Gastrocnemius medialis (tissue), 4 donors: Measurements from ENCODE around the gene AGAP1. TPM values are rescaled to one million over a fixed set of nuclear protein-coding genes. Genes with fewer than 3 reads are reported as not detected.

Experiments
- ATAC-seq, 2 donors: fragments of 150-250 bp; one replicate each; pipeline ENCODE4 v1.9.1; 2016
- DNase-seq, 2 donors: peaks; one replicate each; pipeline ENCODE4 v3.0.0-alpha.2; 2019
- H3K27ac ChIP-seq, 4 donors: fragments of 200-600 bp; sonication (generic); 1 replicate in 1 of 4; 2 replicates in 3 of 4; pipeline ENCODE4 v1.5.1; 2016 to 2018; ENCODE audit warnings: mild to moderate bottlenecking in 2 of 4, moderate library complexity in 1 of 4
- H3K27me3 ChIP-seq, 3 donors: fragments of 200-600 bp; sonication (generic) in 2 of 3; 1 replicate in 1 of 3; 2 replicates in 2 of 3; pipeline versions ENCODE4 v1.5.1 to v1.6.0; 2016 to 2019; ENCODE audit warnings: mild to moderate bottlenecking in 1 of 3, moderate library complexity in 1 of 3
- H3K36me3 ChIP-seq, 2 donors: fragments of 200-600 bp; sonication (generic) in 1 of 2; one replicate each; pipeline ENCODE4 v1.5.1; 2017 to 2018
- H3K4me1 ChIP-seq, 2 donors: fragments of 200-600 bp; sonication (generic) in 1 of 2; one replicate each; pipeline ENCODE4 v1.5.1; 2016 to 2017; ENCODE audit warnings: mild to moderate bottlenecking in 2 of 2
- H3K4me3 ChIP-seq, 4 donors: fragments of 200-600 bp; sonication (generic) in 3 of 4; 1 replicate in 1 of 4; 2 replicates in 3 of 4; pipeline ENCODE4 v1.5.1; 2016 to 2019; ENCODE audit warnings: mild to moderate bottlenecking in 2 of 4
- H3K9me3 ChIP-seq, 3 donors: fragments of 200-600 bp; sonication (generic) in 2 of 3; 1 replicate in 1 of 3; 2 replicates in 2 of 3; pipeline ENCODE4 v1.5.1; 2016 to 2019
- POLR2A ChIP-seq, 2 donors: fragments of 450-650 bp; IDR thresholded peaks; one replicate each; pipeline ENCODE4 v1.6.1; 2017; ENCODE audit warnings: antibody characterized with exemption in 2 of 2, mild to moderate bottlenecking in 2 of 2, moderate library complexity in 2 of 2
- in situ Hi-C, 4 donors: fragments of 200-750 bp; cut with MboI; loops; one replicate each; pipeline versions ENCODE4 v1.15.0 to v1.8.0; 2017; ENCODE audit warnings: low sequenced_read_pairs in 4 of 4
- intact Hi-C: fragments of 100-400 bp; cut with DNase I; formaldehyde crosslinking; loops from one replicate; pipeline ENCODE4 v1.15.1; 2023; ENCODE audit warnings: low total_unique reads
- total RNA-seq, 4 donors: library from RNA; depleted of rRNA; stranded (reverse); fragments of >200 nt; gene quantifications; one replicate each; pipeline versions ENCODE4 v1.1.0 to v1.2.3, GENCODE V29; 2016
- TF ChIP-seq, protein P1 (sequence below), 5 experiments: fragments of 450-650 bp in 3 of 5; fragments of 200-600 bp in 2 of 5; sonication (generic) in 2 of 5; IDR thresholded peaks in 4 of 5; conservative IDR thresholded peaks in 1 of 5; 1 replicate in 4 of 5; 2 replicates in 1 of 5; pipeline ENCODE4 v1.5.1; 2016 to 2019; ENCODE audit warnings: antibody characterized with exemption in 5 of 5, mild to moderate bottlenecking in 3 of 5, moderate library complexity in 3 of 5

Gene AGAP1
- total RNA-seq, 4 donors from 2014 or later, result 8.5 to 26.8 (median 14.4) TPM

- Histone ChIP-seq H3K4me3 (no peak overlapping the region), H3K4me1 (peaks cover 0 to 9% of the 10 kb centered on the region in 2 donors), H3K27me3 (no peaks in the 10 kb centered on the region), H3K27ac (no peak overlapping the region), H3K36me3 (no peaks in the 10 kb centered on the region), H3K9me3 (no peaks in the 10 kb centered on the region)
- TF ChIP-seq, protein P1, sequence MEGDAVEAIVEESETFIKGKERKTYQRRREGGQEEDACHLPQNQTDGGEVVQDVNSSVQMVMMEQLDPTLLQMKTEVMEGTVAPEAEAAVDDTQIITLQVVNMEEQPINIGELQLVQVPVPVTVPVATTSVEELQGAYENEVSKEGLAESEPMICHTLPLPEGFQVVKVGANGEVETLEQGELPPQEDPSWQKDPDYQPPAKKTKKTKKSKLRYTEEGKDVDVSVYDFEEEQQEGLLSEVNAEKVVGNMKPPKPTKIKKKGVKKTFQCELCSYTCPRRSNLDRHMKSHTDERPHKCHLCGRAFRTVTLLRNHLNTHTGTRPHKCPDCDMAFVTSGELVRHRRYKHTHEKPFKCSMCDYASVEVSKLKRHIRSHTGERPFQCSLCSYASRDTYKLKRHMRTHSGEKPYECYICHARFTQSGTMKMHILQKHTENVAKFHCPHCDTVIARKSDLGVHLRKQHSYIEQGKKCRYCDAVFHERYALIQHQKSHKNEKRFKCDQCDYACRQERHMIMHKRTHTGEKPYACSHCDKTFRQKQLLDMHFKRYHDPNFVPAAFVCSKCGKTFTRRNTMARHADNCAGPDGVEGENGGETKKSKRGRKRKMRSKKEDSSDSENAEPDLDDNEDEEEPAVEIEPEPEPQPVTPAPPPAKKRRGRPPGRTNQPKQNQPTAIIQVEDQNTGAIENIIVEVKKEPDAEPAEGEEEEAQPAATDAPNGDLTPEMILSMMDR (IDR thresholded peaks at IDR 0.05 in 4 of 5, conservative IDR thresholded peaks at IDR 0.05 in 1 of 5), result no peak
- TF ChIP-seq POLR2A (IDR thresholded peaks at IDR 0.05), result no peak
- intact Hi-C loops (no loop called here), in situ Hi-C loops (no loop called here)
- no peak for ATAC-seq
- no peak for DNase-seq
These were observed 36.9 kb downstream of the AGAP1 start for GRCh38 chr2:235530735-235531134.

DNA sequence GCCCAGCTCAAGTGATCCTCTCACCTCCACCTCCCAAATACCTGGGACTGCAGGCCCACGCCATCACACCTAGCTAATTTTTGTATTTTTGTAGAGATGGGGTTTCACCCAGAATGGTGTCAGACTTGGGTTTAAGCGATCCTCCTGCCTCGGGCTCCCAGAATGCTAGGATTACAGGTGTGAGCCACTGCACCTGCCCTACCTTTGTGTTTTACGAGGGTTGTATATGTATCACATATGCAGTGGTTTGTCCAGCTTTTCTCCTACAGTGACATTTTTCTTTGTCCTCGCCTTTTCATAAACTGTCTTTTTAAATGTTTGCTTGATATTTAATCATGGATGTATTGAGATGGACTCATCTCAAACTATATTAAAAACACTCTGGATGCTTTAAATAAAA is 38.5 kb downstream of the AGAP1 start:
- no peak overlapping the region for H3K27ac ChIP-seq
- TF ChIP-seq, protein P1 (IDR thresholded peaks at IDR 0.05 in 4 of 5, conservative IDR thresholded peaks at IDR 0.05 in 1 of 5), result no peak
- TF ChIP-seq POLR2A (IDR thresholded peaks at IDR 0.05), result no peak

DNA sequence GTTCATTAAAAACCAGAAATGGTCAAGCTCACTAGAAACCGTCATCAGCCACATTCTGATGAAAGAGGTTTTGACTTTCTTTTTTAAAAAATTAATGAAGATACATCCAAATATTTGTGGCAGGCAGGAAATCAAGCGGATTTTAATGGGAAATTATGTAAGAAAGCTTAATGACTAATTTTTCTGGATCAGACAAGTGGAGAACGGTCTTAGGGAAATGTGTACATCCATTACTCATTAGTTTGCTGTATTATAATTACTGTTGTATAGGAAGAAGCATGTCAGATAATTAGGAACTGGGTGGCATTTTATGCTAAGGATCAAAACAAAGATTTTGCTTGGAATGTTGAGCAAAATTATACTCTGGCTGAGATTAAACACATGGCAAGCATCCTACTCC is 39.4 kb downstream of the AGAP1 start:
- Histone ChIP-seq H3K36me3 (no peaks in the 10 kb centered on the region), H3K27ac (no peak overlapping the region), H3K9me3 (no peaks in the 10 kb centered on the region), H3K27me3 (no peaks in the 10 kb centered on the region), H3K4me1 (no peaks in the 10 kb centered on the region), H3K4me3 (no peak overlapping the region)
- in situ Hi-C loops (no loop called here), intact Hi-C loops (no loop called here)
- no peak for ATAC-seq
- no peak for DNase-seq
- TF ChIP-seq POLR2A (IDR thresholded peaks at IDR 0.05), result no peak
- TF ChIP-seq, protein P1 (IDR thresholded peaks at IDR 0.05 in 4 of 5, conservative IDR thresholded peaks at IDR 0.05 in 1 of 5), result no peak

More for the DNA sequence above, 38.5 kb downstream of the AGAP1 start:
- Histone ChIP-seq H3K27me3 (no peaks in the 10 kb centered on the region), H3K9me3 (no peaks in the 10 kb centered on the region), H3K4me1 (peaks cover 0 to 7% of the 10 kb centered on the region in 2 donors), H3K4me3 (no peak overlapping the region), H3K36me3 (no peaks in the 10 kb centered on the region)
- in situ Hi-C loops (no loop called here), intact Hi-C loops (no loop called here)
- DNase-seq (no peak), ATAC-seq (no peak)

DNA sequence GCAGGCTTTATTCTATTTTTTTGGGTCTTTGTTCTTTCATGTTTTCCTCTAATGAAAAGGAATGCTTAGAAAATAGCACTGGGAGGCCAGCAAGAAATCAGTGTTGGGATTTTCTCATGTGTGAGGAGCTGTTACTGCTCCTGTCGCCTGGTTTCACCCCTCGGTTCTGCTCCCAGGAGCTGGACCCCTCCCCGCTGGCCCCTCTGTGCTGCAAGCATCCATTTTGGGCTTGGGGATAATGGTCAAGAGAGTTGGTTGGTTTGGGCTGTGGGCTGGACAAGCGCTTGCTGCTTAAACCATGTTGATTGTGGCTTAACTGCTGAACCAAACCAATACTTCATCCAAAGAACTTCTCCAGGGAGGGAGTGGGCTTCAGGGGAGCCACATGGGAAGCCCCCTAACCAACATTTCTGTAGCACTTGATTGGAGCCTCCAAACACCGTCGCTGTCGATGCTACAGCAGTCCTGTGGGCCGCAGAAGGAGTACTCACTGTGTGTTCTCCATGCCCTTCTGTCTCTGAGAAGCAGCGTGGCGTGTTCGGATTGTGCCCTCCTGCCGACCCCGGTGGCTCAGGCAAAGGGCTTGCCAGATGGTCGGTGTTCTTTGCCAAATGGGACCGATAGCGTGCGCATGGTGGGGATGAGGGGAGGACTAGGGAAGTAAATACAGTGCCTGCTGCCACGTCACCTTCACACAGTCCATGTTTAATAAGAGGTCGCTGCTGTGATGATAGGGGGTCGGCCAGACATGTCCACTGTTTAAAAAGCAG is 40.0 kb downstream of the AGAP1 start:
- intact Hi-C loops, result no loop called here
- H3K4me3 ChIP-seq, result no peak overlapping the region
- no peaks in the 10 kb centered on the region for H3K36me3 ChIP-seq
- in situ Hi-C loops, result no loop called here
- ATAC-seq, result no peak
- DNase-seq, result no peak
- H3K27ac ChIP-seq, result no peak overlapping the region
- H3K27me3 ChIP-seq, result no peaks in the 10 kb centered on the region
- no peaks in the 10 kb centered on the region for H3K9me3 ChIP-seq
- no peaks in the 10 kb centered on the region for H3K4me1 ChIP-seq
- TF ChIP-seq, protein P1 (IDR thresholded peaks at IDR 0.05 in 4 of 5, conservative IDR thresholded peaks at IDR 0.05 in 1 of 5), result no peak
- no peak for TF ChIP-seq POLR2A (IDR thresholded peaks at IDR 0.05)
